PC-3 (cell line): ENCODE measurements around the gene FGF16. TPM values are rescaled to one million over a fixed set of nuclear protein-coding genes. Genes with fewer than 3 reads are reported as not detected.

Experiments used
- ATAC-seq: fragments of 200-7000 bp; cut with Tn5 transposase; 2 replicates; pipeline ENCODE4 v1.9.1; 2020; ENCODE audit warnings: mild to moderate bottlenecking, moderate library complexity
- BruUV-seq: library from RNA; stranded (reverse); fragments of 400-500 nt; replicated peaks from 2 replicates; lab custom pipeline; 2021; lab: Mats Ljungman, UMichigan
- CTCF ChIA-PET: fragments of 300-600 bp; sonication (Branson Sonifier 250); formaldehyde crosslinking; loops from one replicate; lab custom pipeline; 2022; ENCODE audit warnings: antibody characterized with exemption; lab: Charles Lee
- POLR2A ChIA-PET: fragments of 300-600 bp; sonication (Branson Sonifier 250); formaldehyde crosslinking; loops from one replicate; lab custom pipeline; 2022; ENCODE audit warnings: antibody characterized with exemption; ENCODE audit not compliant: unreplicated experiment; lab: Charles Lee
- DNase-seq: peaks from one replicate; pipeline ENCODE4 v3.0.0-alpha.2; 2015
- H2AFZ ChIP-seq: fragments of 300-600 bp; sonication (generic); 2 replicates; pipeline ENCODE4 v1.6.0; 2016; ENCODE audit warnings: antibody characterized with exemption, low read length
- H3F3A ChIP-seq: fragments of 300-600 bp; sonication (generic); one replicate; pipeline ENCODE4 v1.6.0; 2017; ENCODE audit warnings: antibody characterized with exemption, low read length, control low read depth, mild to moderate bottlenecking; ENCODE audit not compliant: unreplicated experiment
- H3K27ac ChIP-seq: fragments of 300-600 bp; sonication (generic); 2 replicates; pipeline ENCODE4 v1.5.1; 2016; ENCODE audit warnings: mild to moderate bottlenecking, low read length
- H3K27me3 ChIP-seq: fragments of 300-600 bp; sonication (generic); 2 replicates; pipeline ENCODE4 v1.6.1; 2016; ENCODE audit warnings: low read length, mixed read lengths
- H3K36me3 ChIP-seq: fragments of 300-600 bp; sonication (generic); 2 replicates; pipeline ENCODE4 v1.6.1; 2016; ENCODE audit warnings: low read depth, mixed run types, low read length, mixed read lengths
- H3K4me1 ChIP-seq: fragments of 300-600 bp; sonication (generic); 2 replicates; pipeline ENCODE4 v1.5.1; 2016; ENCODE audit warnings: low read length; ENCODE audit not compliant: insufficient read depth
- H3K4me2 ChIP-seq: fragments of 300-600 bp; sonication (generic); 2 replicates; pipeline ENCODE4 v1.6.0; 2016; ENCODE audit warnings: low read length
- H3K4me3 ChIP-seq: fragments of 300-600 bp; sonication (generic); 2 replicates; pipeline ENCODE4 v1.5.1; 2016; ENCODE audit warnings: mild to moderate bottlenecking, low read length, mixed read lengths
- H3K79me2 ChIP-seq: fragments of 300-600 bp; sonication (generic); 2 replicates; pipeline ENCODE4 v1.6.1; 2017; ENCODE audit warnings: low read length, mixed read lengths
- H3K9ac ChIP-seq: fragments of 300-600 bp; sonication (generic); 2 replicates; pipeline ENCODE4 v1.6.0; 2016; ENCODE audit warnings: mild to moderate bottlenecking, low read length
- H3K9me2 ChIP-seq: fragments of 300-600 bp; sonication (generic); replicated peaks from 2 replicates; pipeline ENCODE4 v1.6.1; 2016; ENCODE audit warnings: mixed run types, low read length, mixed read lengths
- H3K9me3 ChIP-seq: fragments of 300-600 bp; sonication (generic); 2 replicates; pipeline ENCODE4 v1.6.1; 2016; ENCODE audit warnings: low read length, mixed read lengths
- H4K20me1 ChIP-seq: fragments of 300-600 bp; sonication (generic); 2 replicates; pipeline ENCODE4 v1.6.1; 2016; ENCODE audit warnings: low read length, mixed read lengths
- EZH2 ChIP-seq: fragments of 300-600 bp; sonication (generic); IDR thresholded peaks from one replicate; pipeline ENCODE4 v1.6.1; 2017; ENCODE audit warnings: antibody characterized with exemption, mild to moderate bottlenecking, low read length; ENCODE audit not compliant: unreplicated experiment
- EZH2phosphoT487 ChIP-seq: fragments of 300-600 bp; sonication (generic); IDR thresholded peaks from 2 replicates; pipeline ENCODE4 v1.6.1; 2018; ENCODE audit warnings: mild to moderate bottlenecking, antibody characterized with exemption, low read length, borderline replicate concordance
- intact Hi-C: fragments of 100-400 bp; cut with micrococcal nuclease; formaldehyde crosslinking; loops from 2 replicates; pipeline ENCODE4 v1.9.0; 2023
- total RNA-seq: library from RNA; depleted of rRNA; stranded (reverse); fragments of >200 nt; gene quantifications from 2 replicates; pipeline ENCODE4 v1.2.3, GENCODE V29; 2014
- TF ChIP-seq, protein P1 (sequence below): fragments of 300-600 bp; sonication (generic); conservative IDR thresholded peaks from 2 replicates; pipeline ENCODE4 v1.5.1; 2017; ENCODE audit warnings: antibody characterized with exemption, low read depth, mild to moderate bottlenecking, low read length

Gene FGF16
- total RNA-seq, 1 experiment from 2014 or later = not detected

DNA sequence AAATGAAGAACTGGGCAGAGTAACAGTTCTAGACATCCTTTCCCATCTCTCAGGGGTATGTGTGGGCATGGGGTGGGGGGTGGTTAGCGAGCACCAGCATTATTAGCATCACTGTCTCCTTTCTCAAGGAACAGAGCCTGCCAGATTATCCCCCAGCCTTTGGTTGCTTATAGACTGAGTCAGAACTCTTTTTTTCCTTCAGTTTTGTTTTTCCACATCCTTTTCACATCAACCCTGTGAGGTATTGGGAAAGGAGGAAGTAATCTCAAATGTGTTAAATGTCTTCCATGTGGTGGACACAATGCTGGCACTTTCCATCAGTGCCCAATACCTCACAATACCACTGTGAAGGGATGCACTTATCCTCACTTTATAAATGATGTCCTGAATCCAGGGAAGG lies 3.1 kb upstream of the FGF16 start:
- ChIA-PET CTCF (no interaction called here), POLR2A (interaction anchor here (0.6 kb wide), 1 partner anchor 231 kb away, joined by 3 read pairs; no protein-coding TSS in a partner anchor)
- intact Hi-C loops = loop anchor here (5.0 kb wide), 1 partner anchor 453 kb away; the partner anchor contains the start of genes COX7B and MAGT1
- H3K27me3 ChIP-seq = no peaks in the 10 kb centered on the region
- no peaks in the 10 kb centered on the region for H3K79me2 ChIP-seq
- H3K9me3 ChIP-seq = no peaks in the 10 kb centered on the region
- H3K27ac ChIP-seq = no peak overlapping the region
- no peak for DNase-seq
- no TSS peak for BruUV-seq
- H3K36me3 ChIP-seq = no peaks in the 10 kb centered on the region
- H3K4me3 ChIP-seq = no peak overlapping the region
- no peaks in the 10 kb centered on the region for H4K20me1 ChIP-seq
- ATAC-seq = no peak
- TF ChIP-seq, protein P1, sequence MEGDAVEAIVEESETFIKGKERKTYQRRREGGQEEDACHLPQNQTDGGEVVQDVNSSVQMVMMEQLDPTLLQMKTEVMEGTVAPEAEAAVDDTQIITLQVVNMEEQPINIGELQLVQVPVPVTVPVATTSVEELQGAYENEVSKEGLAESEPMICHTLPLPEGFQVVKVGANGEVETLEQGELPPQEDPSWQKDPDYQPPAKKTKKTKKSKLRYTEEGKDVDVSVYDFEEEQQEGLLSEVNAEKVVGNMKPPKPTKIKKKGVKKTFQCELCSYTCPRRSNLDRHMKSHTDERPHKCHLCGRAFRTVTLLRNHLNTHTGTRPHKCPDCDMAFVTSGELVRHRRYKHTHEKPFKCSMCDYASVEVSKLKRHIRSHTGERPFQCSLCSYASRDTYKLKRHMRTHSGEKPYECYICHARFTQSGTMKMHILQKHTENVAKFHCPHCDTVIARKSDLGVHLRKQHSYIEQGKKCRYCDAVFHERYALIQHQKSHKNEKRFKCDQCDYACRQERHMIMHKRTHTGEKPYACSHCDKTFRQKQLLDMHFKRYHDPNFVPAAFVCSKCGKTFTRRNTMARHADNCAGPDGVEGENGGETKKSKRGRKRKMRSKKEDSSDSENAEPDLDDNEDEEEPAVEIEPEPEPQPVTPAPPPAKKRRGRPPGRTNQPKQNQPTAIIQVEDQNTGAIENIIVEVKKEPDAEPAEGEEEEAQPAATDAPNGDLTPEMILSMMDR = no peak
- TF ChIP-seq EZH2phosphoT487 (no peak), EZH2 (no peak)
- H3K4me1 ChIP-seq = peaks cover 32% of the 10 kb centered on the region
- no peaks in the 10 kb centered on the region for H3K9me2 ChIP-seq
- H2AFZ ChIP-seq = no peak overlapping the region
- H3K4me2 ChIP-seq = no peak overlapping the region
- H3K9ac ChIP-seq = no peak overlapping the region
- H3F3A ChIP-seq = no peaks in the 10 kb centered on the region

DNA sequence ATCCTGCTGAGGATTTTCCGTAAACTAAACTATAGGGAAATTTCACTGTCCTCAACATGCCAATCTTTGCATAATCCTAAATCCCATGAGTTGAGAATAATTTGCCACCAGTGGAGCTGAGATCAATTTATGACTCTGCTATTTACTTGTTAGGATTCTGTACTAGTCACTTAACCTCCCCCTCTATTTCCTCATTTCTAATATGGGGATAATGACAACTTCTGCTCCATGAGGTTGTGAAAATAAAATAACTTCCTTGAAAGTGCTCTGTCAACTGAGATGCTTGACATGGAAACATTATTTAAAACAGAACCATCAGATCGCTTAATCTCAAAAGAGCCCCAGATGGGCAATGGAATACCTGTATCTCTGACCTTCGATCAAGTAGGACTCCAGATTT lies 2.6 kb upstream of the FGF16 start:
- no peak overlapping the region for H3K27ac ChIP-seq
- POLR2A ChIA-PET = no interaction called here

More for the DNA sequence above, 2.6 kb upstream of the FGF16 start:
- Histone ChIP-seq H4K20me1 (no peaks in the 10 kb centered on the region), H3F3A (no peaks in the 10 kb centered on the region), H3K27me3 (no peaks in the 10 kb centered on the region), H2AFZ (no peak overlapping the region), H3K79me2 (no peaks in the 10 kb centered on the region), H3K4me2 (no peak overlapping the region), H3K9ac (no peak overlapping the region), H3K4me3 (no peak overlapping the region), H3K9me3 (no peaks in the 10 kb centered on the region), H3K9me2 (no peaks in the 10 kb centered on the region), H3K4me1 (peaks cover 32% of the 10 kb centered on the region), H3K36me3 (no peaks in the 10 kb centered on the region)
- DNase-seq (no peak), ATAC-seq (no peak)
- TF ChIP-seq, protein P1 = no peak
- no peak for TF ChIP-seq EZH2phosphoT487
- no peak for TF ChIP-seq EZH2
- BruUV-seq = no TSS peak
- intact Hi-C loops = loop anchor here (5.0 kb wide), 1 partner anchor 453 kb away; the partner anchor contains the start of genes COX7B and MAGT1
- CTCF ChIA-PET = no interaction called here
